NCI-H345 (cell line): ENCODE results near the gene TCF7L2.

Experiments
- DNase-seq: peaks from one replicate; lab custom pipeline; 2025; lab: John Stamatoyannopoulos, UW

TCF7L2 gene

GRCh38 chr10:112948196-112948595 is 1.9 kb upstream of the TCF7L2 start:
- no peak for DNase-seq

DNA sequence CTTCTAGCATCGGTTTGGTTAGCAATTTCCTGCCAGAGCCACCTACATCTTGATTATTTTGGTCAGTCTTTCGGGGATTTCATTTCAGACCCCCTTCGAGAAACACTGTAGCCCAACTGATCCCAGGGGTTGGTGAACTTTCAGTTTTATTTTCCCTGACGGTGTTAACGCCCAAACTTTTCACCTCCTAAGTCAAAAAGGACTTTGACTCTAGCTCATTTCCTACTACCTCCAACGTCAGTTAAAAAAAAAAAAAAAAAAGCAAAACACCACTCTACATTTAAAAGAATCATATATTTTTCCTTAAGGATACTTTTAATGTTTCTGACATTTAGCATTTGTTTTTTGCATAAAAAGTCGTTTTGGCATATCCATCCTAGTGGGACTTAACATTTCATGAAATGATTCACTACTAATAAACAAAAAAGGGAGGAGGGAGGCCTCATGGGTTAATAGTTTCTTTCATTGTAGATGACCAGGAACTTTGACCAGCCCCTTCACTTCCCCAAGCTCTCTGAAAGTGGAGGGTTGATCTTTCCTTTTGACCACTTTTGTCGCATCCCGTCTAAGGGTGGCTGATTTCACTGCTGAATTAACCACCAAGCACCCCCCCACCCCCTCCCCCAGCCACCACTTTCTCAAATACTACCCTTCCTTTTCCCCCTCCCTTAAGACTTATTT is 764 bp upstream of the TCF7L2 start:
- no peak for DNase-seq

GRCh38 chr10:112950714-112951358 is 789 bp downstream of the TCF7L2 start:
- DNase-seq = no peak

DNA sequence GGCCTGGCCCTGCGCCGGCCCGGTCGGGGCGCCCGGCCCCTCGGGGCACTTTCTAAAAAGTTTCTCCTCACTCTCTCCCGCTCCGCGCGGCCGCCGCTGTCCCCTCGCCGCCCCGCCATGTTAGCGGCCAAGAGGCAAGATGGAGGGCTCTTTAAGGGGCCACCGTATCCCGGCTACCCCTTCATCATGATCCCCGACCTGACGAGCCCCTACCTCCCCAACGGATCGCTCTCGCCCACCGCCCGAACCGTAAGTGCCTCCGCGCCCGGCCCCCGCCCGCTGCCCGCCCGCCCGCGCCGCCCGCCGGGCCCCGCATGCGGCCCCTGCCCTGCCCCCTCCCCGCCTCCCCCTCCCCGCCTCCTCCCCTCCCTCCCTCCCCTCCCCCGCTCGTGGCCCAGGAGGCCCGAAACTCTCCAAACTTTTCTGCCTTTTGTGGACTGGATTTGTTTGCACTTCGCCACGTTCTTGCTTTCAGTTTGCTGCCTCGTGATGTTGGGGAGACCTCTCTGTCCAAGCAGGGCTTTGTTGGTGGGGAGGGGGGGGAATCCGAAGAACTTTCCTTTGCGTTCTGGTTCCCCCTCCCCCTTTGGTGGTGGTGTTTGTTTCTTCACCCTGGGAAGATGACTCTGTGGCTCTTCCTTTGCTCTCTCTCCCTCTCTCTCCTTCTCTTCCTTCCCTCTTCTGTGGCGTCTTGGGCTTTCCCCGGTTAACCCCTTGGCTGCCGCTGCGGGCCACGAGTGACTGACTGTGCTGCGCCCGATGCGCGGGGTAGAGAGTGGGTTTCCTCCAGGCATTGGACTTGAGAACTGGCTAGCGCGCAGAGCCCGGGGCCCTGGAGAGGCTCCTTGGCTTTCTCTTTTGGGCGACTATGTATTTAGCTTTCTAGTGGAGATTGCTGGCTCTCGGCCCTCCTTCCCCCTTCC is 1.6 kb downstream of the TCF7L2 start:
- DNase-seq = peak; percentile 2

GRCh38 chr10:112952282-112953173 is 2.5 kb downstream of the TCF7L2 start:
- no peak for DNase-seq

DNA sequence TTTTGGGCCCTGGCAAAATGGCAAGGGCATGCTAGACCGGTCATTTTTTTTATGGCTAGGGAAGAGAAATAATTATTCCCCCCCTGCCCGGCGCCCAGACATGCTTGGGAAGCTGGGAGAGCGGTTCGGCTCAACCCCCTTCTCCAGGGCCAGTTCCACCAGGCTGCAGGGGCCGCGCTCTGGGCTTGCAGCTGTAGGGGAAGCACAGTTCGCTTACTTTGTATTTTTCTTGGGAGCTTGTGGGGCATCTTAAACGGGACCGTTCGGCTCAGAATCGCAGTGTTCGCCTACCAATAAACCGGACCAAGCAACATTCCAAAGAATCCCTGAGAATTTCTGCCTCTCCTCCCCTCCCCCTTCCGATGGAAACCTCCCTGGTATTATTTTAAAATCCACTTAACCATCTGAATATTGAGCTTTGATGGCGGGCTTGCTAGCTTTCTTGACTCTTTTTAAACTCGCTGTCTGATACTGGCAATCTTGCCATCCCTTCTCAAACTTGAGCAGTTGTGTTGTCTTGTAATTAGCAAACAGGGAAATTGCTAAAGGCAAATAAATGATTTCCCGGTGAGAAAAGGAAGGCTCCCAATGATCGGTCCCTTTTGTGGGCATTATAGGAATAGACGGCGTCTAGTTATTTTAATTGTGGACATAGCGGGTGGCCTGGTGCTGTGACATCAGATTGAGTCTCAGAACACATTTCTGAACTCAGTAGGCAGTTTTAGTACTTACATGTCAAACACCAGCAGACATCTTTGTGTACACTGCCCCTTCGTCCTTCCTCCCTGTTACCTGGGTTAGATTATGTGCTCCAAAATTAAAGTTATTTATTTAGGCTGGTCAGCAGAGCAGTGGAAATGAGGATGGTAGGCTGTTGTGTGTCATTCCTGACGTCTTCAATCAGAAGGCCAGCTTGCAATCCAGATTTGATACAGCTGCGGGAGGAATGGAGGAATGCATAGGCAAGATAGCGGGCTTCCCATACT is 3.4 kb downstream of the TCF7L2 start:
- no peak for DNase-seq

GRCh38 chr10:112954974-112955581 is 5.0 kb downstream of the TCF7L2 start:
- DNase-seq = no peak

DNA sequence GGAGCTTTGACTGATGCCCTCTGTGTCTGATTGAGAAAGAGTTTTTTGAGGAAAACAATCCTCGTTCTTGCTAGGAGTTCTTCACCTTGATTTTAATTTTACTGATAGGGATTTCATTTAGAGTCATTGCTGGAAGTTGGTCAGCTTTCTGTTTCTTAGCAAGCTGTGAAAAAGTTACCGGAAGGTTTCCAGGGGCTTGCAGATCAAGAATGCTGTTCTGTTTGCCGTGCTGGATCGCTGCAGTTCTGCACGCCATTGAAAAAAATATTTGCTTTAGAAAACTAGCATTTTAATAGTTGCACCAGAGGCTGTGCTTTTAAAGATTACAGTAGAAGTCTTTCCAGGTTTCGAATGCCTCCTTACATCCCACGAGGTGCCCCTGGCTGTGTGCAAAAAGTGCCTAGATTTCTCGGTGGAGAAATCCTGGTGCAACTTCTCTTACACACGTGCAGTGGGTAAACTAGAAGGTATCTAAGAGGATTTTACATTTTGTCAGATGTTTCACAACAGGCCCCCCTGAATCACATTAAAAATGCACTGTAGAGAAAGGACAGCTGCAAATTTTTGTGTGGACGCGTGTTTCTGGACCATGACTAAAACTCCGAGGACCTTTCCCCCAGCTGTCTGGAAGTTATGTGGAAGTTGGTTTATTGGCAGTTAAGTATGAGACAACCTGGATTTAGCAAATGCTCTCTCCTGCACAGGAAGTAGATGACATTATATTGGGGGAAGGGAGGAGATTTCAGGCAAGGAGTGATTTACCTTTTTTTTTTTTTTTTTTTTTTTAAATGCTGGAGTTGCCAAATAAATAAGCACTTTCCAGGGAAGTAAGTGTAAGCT is 5.8 kb downstream of the TCF7L2 start:
- no peak for DNase-seq

GRCh38 chr10:112956631-112957350 is 6.7 kb downstream of the TCF7L2 start:
- DNase-seq = no peak

DNA sequence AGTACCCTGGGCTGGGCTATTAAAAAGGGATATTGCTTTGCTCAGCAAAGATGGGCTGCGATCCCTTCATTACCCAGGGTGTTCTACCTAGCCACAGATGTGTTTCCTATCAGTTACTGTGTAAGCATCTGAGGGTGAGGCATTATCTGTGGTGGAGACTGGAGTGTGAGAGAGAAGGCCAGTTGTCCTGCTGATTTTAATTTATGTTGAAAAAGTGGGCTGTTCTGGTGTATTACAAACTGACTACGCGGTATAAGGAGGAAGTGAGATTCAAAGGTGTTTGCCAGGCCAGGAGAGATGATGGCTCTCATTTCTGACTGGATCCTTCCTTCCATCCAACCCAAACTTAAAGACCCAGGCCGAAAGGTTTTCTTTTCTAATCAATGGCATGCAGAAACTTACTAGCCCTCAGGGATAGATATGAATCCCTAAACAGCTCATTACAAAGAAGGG is 7.6 kb downstream of the TCF7L2 start:
- no peak for DNase-seq

- no peak for DNase-seq
Measured at GRCh38 chr10:112958275-112958995, 8.4 kb downstream of the TCF7L2 start.

GRCh38 chr10:112959207-112959838 is 9.3 kb downstream of the TCF7L2 start:
- no peak for DNase-seq

- no peak for DNase-seq
Measured at GRCh38 chr10:112960151-112960681, 10.2 kb downstream of the TCF7L2 start.

GRCh38 chr10:112961609-112962008 is 11.6 kb downstream of the TCF7L2 start:
- no peak for DNase-seq

DNA sequence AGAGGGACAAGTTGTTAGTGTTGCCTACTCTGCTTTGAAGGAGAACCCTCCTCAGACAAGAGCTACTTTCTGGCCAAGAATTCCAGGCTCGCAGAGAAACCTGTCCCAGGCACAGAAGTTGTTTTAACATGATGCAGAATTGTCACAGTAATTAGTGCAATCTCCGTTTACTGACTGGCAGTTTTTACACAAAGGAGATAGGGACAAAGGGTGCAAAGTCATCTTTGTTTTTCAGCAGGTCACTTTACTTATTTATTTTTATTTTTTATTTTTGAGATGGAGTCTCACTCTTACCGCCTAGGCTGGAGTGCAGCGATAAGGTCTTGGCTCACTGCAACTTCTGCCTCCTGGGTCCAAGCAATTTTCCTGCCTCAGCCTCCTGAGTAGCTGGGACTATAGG is 12.3 kb downstream of the TCF7L2 start:
- DNase-seq = no peak

DNA sequence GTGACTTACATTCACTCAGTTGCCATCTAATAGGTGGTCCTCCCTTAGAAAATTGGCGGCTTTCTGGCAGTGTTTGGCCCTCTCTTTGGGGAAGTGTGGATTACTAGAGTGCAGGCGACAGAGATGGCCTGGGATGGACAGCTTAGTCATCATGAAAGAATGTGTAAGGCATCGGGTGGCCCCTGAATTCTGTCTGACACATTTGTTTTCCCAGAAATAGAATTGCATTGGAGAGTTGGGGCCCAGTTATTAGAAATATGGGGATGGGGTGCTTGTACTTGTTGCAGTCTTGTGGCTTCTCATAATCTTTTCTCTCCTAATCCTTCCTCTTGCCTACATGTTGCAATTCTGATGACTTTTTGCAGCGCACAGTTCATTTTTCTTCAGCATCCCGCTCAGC is 13.8 kb downstream of the TCF7L2 start:
- no peak for DNase-seq

- no peak for DNase-seq
Measured at GRCh38 chr10:112964482-112964881, 14.4 kb downstream of the TCF7L2 start.
